Inflammatory macrophage treated with lipopolysaccharide for 4 hours (primary cell): Measurements from ENCODE around the gene H2BW1.
"Not testable (repeated sequence)": the region's sequence is repeated elsewhere in the genome, so short reads cannot be mapped to it uniquely, and the experiment has no call there.

ENCODE experiments used
- DNase-seq: peaks from one replicate; pipeline ENCODE4 v3.0.0-alpha.2; 2020

H2BW1 gene, protein sequence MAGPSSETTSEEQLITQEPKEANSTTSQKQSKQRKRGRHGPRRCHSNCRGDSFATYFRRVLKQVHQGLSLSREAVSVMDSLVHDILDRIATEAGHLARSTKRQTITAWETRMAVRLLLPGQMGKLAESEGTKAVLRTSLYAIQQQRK

GRCh38 chrX:104013606-104014005 is at the start of gene H2BW1:
Gene H2BW1 (minus strand): TSS chrX:104013708. CDS start chrX:104013576, 132 bp downstream.
- DNase-seq: no peak

DNA sequence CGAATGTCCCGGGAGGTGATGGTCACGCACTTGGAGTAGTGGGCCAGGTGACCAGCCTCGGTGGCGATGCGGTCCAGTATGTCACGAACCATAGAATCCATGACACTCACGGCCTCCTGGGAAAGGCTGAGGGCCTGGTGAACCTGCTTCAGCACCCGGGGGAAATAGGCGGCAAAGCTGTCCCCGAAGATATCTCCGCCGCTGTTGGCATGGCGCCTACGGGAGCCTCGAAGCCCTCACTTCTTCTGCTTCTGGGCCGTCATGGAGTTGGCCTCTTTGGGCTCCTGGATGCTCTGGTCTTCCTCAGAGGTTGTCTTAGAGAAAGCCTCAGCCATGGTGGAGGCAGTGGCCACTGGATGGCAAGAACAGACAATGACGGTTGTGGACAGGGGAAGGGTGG is 49.1 kb upstream of the H2BW1 start:
- DNase-seq: not testable (repeated sequence)

GRCh38 chrX:104054956-104055355 is 41.4 kb upstream of the H2BW1 start:
- not testable (repeated sequence) for DNase-seq

DNA sequence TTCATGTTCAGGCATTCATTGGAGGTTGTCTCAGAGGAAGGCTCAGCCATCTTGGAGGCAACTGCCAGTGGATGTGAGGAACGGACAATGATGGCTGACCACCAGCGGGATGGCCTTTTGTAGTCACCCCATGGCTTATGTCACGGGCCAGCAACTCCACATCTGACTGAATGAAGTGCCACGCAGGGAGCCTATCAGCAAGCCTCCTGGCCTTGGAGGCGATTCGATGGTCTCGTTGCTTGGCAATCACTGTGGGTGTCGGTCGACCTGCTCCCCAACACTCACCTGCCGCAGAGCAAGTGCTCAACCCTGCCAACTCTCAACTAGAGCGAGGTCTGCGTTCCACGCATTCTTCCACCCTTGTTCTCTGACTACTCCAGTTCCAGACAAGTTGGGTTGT is 33.7 kb upstream of the H2BW1 start:
- no peak for DNase-seq

GRCh38 chrX:104045642-104046041 is 32.1 kb upstream of the H2BW1 start:
- no peak for DNase-seq

DNA sequence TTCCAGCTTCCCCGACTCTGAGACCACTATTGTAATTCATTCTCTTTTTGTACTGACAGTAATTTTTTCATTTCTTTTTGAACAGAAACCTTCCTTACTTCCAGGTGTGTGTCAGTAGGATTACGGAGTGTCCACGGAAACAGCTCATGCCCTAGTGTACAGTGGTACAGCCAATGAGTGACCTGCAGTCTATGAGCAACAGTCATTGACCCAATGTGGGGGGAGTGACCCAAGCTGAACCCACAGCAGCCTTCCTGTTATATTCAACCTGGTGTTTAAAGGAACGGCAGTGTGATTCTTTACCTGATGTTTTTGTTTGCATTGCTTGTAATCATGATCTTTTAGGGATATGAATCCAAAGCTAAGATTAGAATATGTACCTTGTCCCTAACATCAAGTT is 27.5 kb upstream of the H2BW1 start:
- DNase-seq: no peak

DNA sequence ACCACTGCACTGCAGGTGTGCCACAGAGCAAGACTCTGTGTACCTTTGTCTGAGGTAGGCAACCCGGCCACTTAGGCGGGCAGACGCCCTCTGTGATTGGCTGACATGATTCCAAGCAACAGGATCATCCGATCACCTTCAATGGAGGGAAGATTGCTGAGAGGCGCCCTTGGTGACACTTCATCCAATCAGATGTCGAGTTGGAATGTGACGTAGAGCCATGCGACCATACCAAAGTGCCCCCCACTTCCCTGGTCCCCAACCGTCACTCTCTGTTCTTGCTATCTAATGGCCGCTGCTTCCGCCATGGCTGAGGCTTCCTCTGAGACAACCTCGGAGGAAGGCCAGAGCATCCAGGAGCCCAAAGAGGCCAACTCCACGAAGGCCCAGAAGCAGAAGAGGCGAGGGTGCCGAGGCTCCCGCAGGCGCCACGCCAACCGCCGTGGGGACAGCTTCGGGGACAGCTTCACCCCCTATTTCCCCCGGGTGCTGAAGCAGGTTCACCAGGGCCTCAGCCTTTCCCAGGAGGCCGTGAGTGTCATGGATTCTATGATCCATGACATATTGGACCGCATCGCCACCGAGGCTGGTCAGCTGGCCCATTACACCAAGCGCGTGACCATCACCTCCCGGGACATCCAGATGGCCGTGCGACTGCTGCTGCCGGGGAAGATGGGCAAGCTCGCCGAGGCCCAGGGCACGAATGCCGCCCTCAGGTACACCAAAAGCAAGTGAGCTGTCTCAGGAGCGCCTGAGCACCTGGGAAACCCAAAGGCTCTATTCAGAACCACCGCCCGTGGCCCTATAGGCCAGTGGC is 26.4 kb upstream of the H2BW1 start, which contains the start of gene H2BW2:
Gene H2BW2, plus strand, starts transcription at position 268 of the 817 bp plus-strand sequence. Its CDS starts 39 bp downstream, at position 307.
- no peak for DNase-seq

- DNase-seq: no peak
Measured at GRCh38 chrX:104018126-104018525, 4.6 kb upstream of the H2BW1 start.

DNA sequence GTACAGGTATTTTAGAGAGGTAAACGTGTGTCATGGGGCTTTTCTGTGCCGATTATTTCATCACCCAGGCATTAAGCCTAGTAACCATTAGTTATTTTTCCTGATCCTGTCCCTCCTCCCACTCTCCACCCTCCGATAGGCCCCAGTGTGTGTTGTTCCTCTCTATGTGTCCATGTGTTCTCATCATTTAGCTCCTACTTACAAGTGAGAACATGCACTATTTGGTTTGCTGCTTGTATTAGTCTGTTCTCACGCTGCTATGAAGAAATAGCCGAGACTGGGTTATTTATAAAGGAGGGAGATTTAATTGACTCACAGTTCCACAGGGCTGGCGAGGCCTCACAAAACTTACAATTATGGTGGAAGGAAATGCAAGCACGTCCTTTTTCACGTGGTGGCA is 2.1 kb upstream of the H2BW1 start:
- not testable (repeated sequence) for DNase-seq

GRCh38 chrX:104013158-104013557 is 350 bp downstream of the H2BW1 start:
- DNase-seq: no peak

DNA sequence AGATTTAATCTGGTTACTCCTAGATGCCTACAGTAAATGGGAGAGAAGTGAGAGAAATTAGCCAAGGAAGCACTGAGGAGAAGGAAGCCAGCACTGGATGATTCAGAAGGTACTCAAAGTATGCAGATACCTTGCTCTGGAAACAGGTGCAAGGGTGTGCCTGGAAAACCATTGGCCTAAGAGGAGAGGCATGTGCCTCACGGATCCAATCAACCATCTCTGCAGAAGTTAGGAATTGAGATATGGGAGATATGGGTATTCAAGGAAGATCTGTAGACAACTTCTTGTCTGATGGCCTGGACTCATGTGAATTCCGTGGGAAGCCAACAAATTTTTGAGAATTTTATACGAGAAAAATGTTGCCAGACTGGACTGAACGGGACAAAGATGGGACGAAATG is 4.7 kb downstream of the H2BW1 start:
- DNase-seq: no peak

- no peak for DNase-seq
Measured at GRCh38 chrX:103999234-103999633, 14.3 kb downstream of the H2BW1 start.

- not testable (repeated sequence) for DNase-seq
Measured at GRCh38 chrX:103983508-103983907, 30.0 kb downstream of the H2BW1 start.

DNA sequence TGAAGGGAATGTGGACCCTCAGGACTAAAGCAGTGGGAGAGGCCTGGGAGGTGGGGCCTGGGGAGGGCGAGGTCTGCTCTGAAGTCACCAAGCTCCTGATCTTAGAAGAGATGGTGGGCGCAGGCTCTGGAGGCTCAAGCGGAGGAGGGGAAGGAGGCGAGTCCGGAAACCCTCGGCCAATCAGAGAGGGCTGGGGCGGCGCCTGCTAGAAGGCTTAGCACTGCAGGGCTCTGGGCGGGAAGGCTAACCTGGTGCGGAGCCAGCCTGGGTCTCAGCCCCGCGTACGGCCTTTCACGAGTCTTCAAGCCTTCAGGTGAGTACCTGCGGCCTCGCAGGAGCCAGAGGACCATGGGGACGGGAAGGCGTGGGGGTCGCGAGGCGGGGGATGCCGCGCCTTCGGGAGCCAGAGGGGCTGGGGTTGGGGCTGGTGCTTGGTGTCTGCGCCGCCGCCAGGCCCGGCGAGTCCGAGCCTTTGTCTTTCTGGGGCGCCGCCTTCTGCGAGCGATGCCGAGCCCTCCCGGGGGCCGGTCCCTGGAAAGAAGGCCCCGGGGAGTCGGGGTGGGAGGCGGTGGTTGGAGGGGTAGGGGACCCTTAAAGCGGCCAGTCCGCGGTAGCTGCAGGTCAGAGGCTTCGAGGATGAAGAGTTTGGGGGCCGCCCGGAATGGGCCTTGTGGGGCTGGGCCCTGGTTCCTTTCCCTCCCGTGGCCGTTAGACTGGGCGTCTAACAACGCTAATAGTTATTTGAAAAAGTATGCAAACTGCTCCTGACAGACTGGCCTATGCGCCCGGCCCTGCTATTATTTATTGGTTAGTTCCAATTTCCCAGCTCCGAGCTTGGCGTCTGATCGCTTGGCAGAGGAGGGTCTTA is 50.9 kb downstream of the H2BW1 start, which contains the start of gene TMSB15B:
Gene TMSB15B, plus strand, starts transcription at position 217 of the 868 bp plus-strand sequence.
- not testable (repeated sequence) for DNase-seq
